A673 (cell line): ENCODE measurements around the gene PLEKHA8.

ENCODE experiments used
- CTCF ChIP-seq: fragments of 300-800, 200-600 bp; sonication (generic); conservative IDR thresholded peaks from 2 replicates; pipeline ENCODE4 v1.5.1; 2017; ENCODE audit warnings: low read depth, mild to moderate bottlenecking, antibody characterized with exemption, low read length, moderate library complexity, mixed read lengths
- EZH2 ChIP-seq: fragments of 200-600 bp; sonication (generic); IDR thresholded peaks from 2 replicates; pipeline ENCODE4 v1.6.1; 2017; ENCODE audit warnings: borderline replicate concordance, low read depth, mild to moderate bottlenecking, mixed read lengths, antibody characterized with exemption, low read length; ENCODE audit not compliant: poor library complexity, severe bottlenecking

GRCh38 chr7:30150711-30151110, 122.5 kb downstream of the PLEKHA8 start:
- TF ChIP-seq CTCF (no peak), EZH2 (no peak)
